ENCODE measurements around the gene PDE10A.
A peak's percentile ranks its signal among the peaks of the same experiment; 100 is the strongest.
"Not testable (repeated sequence)": the region's sequence is repeated elsewhere in the genome, so short reads cannot be mapped to it uniquely, and the experiment has no call there.

The PDE10A gene

DNA sequence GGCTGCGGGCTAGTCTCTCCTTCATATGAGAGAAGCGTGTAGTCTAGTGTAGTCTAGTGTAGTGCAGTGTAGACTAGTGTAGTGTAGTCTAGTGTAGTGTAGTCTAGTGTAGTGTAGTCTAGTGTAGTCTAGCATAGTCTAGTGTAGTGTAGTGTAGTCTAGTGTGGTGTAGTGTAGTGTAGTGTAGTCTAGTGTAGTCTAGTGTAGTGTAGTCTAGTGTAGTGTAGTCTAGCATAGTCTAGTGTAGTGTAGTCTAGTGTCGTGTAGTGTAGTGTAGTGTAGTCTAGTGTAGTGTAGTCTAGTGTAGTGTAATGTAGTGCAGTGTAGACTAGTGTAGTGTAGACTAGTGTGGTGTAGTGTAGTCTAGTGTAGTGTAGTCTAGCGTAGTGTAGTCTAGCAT is 44.1 kb downstream of the PDE10A start:
- not testable (repeated sequence) for DNase-seq

- DNase-seq: no peak
These were observed 44.8 kb downstream of the PDE10A start for GRCh38 chr6:165618241-165618640.

DNA sequence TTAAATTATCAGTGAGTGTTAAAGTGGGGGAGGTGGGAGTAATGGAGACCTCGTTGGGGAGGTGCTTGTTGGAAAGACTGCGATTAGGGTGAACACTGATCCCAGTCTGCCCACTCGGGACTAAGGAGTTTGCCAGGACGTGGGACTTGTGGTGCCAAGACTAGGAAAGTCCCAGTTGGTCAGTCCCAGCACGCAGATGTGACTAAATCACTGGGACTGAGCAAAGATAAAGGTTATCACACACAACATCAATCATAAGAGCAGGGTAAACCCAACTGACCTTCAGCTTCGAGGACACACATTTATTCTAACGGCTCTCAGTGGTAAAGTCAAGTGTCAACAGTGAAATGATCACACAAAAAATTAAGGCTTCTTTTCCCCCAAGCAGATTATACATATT is 45.5 kb downstream of the PDE10A start:
- DNase-seq: no peak

DNA sequence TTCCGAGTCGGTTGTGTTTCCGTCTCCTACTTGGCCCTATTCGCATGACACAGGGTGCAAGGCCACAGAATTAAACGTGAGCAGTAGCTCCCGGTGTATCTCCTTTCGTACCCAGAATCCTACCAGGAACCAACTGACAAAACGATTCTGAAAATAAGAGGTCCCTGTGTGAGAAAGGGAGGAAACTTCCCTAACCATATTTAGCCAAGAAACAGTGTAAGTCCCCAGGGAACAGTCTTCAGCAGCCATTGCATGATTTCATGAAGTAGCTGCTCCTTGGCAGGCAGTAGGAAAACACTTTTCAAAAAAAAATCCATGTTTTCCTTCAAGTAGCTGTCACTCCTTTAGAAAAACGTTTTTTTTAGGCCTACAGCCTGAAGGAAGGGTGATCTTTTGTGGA is 46.9 kb downstream of the PDE10A start:
- DNase-seq: peak; percentile 44

GRCh38 chr6:165615636-165616035 is 47.4 kb downstream of the PDE10A start:
- DNase-seq: no peak

DNA sequence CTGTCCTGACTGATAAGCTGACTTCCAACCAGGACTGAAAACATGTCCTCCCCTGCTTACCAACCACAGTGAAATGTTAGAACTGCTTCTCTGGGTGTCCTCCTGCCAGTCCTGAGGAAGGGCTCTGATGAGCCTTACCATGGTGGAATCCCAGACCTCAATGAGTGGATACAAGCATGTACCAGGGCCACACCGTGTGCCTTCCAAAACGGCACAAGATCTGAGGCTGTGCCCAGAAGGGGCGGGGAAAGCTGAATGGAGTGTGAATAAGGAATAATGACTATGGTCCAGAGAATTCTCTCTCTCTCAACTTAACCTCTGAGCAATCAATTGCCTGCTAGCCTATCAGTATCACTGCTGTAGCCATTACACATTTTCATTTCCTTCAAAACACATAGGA is 51.7 kb downstream of the PDE10A start:
- DNase-seq: no peak

GRCh38 chr6:165608577-165608976 is 54.5 kb downstream of the PDE10A start:
- DNase-seq: not testable (repeated sequence)

- no peak for DNase-seq
These were observed 56.4 kb downstream of the PDE10A start for GRCh38 chr6:165606740-165607008.

DNA sequence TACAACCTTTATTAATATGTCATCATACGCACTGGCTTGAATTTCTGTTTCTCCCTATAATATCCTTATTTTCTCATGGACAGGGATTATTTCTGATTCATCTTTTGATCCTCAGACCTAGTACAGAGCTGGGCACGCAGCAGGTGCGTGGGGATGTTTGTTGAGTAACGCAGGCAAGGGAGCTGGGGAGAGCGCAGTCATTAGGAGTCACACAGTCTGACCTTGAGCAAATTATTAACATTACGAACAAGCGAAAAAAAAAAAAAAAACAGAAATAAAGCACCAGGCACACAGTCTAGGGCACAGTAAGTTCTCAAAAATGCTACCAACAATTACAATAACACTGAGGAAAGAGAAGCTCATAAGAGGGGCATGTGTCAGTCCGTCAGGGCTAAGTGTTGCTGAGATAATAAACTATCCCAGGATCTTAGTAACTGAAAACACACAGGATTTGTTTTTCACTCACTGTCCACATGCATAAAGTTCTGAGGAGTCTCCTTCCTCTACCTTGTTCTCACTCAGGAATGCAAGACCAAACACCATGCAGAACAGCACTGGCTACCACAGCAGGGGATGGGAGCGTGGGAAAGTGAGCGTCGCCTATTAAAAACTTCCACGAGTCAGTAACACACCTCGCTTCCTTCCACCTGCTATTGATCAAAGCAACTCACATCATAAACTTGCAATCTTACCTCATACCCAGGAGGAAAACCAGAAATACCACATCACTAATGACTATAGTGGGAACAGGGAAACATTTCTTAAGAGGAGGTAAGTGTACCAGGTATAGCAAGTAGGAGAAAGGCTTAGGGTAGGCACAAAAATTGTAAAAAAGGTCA is 56.9 kb downstream of the PDE10A start:
- no peak for DNase-seq

GRCh38 chr6:165605182-165605875 is 57.7 kb downstream of the PDE10A start:
- no peak for DNase-seq

- DNase-seq: no peak
These were observed 60.8 kb downstream of the PDE10A start for GRCh38 chr6:165602291-165602690.

DNA sequence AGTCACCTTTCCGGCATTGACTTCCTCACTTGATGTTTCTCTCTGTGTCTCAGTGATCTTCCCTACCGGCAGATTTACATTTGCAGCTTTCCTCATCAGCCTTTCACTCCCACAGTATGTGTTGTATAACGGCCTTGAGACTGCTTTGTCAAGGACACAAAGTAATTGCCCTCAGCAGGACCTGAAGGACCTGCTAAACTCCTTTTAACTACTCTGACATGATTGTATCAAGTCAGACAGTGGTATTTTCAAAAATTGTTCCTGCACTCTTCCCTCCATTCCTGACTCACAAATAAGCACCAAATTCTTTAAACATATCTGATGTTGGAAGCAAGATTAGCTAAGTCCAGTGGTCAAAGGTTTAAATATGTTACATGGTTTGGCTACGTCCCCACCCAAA is 62.4 kb downstream of the PDE10A start:
- no peak for DNase-seq

DNA sequence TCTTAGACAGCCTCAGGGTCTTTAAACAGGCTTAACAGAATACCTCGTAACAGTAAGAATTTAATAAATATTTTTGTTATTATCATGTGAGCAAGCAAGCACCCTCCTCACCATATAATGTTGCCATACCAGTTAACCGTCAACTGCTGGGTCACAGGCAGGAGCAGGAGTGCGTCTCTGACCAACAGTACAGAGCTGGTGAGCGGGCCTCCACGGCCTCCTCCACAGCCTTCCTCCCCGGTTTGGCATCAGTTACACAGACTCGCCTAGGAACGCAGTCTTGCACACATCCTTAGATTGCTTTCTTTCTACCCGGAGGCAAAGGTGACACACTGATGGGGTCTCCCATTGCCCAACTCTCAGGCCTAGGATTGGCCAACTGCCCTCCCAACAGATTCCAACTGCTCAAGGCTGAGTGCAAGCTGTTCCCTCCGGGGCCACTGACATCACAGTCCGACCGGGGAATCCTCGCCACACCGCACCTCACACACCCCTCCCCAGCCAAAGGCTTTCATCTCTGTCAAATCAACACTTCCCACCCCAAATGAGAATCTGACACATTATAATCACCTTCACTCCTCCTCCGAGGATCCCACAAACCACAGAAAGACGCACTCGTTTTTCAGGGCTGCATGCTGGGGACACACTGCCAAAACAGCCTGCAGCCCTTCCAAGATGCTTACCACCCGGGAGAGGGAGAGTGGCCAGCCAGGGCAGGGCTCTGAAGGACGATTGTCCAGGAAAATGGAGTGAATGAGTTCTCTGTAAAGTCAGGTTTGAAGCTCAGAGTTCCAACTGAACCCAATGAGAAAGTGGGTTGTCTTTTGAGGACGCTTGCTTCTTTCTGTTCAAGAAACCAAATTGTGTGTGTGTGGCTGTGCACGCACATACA is 63.2 kb downstream of the PDE10A start:
- no peak for DNase-seq

- DNase-seq: no peak
These were observed 63.9 kb downstream of the PDE10A start for GRCh38 chr6:165599121-165599520.

GRCh38 chr6:165597821-165598220 is 65.2 kb downstream of the PDE10A start:
- no peak for DNase-seq

DNA sequence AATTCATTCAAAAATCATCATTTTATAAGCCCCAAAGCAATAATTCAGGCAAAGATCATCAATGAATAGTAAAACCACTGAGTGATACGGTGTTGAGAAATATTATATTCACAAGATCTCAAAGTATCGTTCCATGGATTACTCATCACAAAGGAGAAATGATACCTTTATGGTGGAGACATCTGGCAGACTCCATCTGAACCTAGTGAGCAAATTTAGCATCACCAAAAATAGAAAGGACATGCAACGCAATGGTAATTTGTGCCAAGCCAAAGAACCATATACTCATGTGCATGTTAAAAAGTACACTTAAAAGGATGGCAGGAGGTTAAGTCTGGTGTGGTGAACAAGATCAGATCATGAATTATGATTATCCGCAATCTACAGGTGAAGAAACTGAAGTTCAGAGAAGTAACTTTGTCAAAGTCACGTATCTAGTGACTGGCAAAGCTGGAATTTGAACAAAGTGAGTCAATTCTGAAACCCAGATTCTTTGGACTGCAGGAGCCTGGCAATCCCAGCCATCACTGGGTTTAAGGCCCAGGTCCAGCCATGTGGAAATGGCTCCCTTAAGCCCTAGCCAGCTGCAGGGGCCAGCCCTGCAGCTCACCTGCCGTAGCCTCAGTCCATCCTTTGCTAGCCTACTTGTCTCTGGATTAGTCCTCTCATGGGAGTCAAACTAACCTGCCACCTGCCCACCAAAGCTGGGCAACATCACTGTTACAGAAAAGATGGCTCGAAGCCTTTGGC is 68.3 kb downstream of the PDE10A start:
- no peak for DNase-seq

DNA sequence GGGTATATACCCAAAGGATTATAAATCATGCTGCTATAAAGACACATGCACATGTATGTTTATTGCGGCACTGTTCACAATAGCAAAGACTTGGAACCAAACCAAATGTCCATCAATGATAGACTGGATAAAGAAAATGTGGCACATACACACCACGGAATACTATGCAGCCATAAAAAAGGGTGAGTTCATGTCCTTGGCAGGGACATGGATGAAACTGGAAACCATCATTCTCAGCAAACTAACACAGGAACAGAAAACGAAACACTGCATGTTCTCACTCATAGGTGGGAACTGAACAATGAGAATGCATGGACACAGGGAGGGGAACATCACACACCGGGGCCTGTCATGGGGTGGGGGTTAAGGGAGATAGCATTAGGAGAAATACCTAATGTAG is 70.1 kb downstream of the PDE10A start:
- not testable (repeated sequence) for DNase-seq

DNA sequence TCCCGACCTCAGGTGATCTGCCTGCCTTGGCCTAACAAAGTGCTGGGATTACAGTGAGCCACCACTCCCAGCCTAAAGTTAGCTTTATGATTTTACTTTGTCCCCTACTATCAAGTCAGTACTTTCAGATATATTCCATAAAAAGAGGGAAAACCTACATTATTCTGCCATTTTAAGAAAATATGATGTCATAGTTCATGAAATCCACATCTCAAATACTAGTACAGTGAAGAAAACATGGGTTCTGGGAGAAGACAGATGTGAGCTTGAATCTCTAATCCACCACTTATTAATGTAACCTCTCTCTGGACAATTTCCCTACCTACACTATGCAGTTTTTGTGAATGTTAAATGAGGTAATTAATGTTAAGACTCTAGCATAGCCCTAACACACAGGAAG is 74.5 kb downstream of the PDE10A start:
- DNase-seq: no peak

- no peak for DNase-seq
These were observed 75.8 kb downstream of the PDE10A start for GRCh38 chr6:165587206-165587605.

DNA sequence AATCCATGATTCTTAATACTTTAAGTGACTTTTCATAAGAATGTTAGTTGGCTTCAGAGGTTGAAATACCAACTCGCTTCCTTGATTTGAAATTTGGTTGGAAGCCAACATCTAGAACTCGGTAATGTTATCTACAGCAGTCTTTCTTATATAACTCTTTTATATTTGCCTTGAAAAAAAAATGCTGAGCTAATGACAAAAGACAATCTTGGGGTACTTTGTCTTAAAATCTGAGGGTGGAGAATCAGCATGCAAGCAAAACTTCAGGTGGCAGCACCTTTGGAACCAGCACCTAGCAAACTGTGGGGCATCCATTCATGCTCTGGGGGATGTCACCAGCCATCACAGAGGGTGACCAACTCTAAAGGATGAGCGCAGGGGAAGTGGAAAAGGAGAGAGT is 76.3 kb downstream of the PDE10A start:
- DNase-seq: no peak

DNA sequence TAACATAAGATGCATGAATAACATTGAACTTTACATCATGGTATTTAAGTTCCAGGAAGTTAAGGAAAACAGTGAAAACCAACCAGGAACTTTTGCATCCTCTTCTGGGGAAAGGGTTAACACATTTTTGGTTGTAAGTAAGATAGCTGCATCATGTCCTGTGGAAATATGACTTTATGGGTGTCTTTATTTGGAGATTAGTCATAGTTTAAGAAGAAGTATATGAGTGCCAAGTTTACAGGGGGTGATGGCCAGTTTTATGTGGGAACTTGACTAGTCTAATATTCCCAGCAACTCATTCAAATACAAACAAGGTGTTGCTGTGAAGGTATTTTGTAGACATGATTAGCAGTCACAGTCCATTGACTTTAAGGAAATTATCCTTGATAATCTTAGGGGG is 78.0 kb downstream of the PDE10A start:
- no peak for DNase-seq

- no peak for DNase-seq
These were observed 78.5 kb downstream of the PDE10A start for GRCh38 chr6:165584541-165584940.

GRCh38 chr6:165581678-165582077 is 81.4 kb downstream of the PDE10A start:
- no peak for DNase-seq
